Suppressor macrophage treated with lipopolysaccharide for 1 hour (primary cell): ENCODE measurements around the gene JOSD1.

Source experiments
- DNase-seq, 3 donors: peaks; one replicate each; pipeline ENCODE4 v3.0.0-alpha.2; 2020 to 2022

Gene JOSD1

GRCh38 chr22:38732251-38732815 lies 31.6 kb upstream of the JOSD1 start:
- no peak for DNase-seq

- no peak for DNase-seq
These were observed 31.0 kb upstream of the JOSD1 start for GRCh38 chr22:38731703-38732161.

- DNase-seq = no peak
These were observed 29.7 kb upstream of the JOSD1 start for GRCh38 chr22:38730411-38730871.

DNA sequence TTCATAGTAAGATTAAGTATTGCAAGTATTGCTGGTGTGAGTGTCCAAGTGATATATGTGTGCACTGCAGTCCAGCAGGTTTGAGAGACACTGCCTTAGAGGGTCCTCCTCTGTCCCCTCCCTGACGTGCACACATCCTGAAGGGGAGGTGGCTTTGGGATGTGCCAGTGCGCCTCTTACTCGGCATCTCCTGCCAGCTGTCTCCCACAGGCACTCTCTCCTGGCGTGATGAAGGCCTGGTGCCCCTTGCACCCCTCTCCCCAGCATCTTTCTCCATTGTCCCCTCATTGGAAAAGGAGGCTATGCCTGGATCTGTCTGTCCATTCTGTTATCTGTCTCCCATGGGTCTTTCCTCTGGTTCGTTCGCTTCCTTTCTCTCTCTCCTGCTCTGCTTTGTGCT lies 29.2 kb upstream of the JOSD1 start:
- DNase-seq = no peak

DNA sequence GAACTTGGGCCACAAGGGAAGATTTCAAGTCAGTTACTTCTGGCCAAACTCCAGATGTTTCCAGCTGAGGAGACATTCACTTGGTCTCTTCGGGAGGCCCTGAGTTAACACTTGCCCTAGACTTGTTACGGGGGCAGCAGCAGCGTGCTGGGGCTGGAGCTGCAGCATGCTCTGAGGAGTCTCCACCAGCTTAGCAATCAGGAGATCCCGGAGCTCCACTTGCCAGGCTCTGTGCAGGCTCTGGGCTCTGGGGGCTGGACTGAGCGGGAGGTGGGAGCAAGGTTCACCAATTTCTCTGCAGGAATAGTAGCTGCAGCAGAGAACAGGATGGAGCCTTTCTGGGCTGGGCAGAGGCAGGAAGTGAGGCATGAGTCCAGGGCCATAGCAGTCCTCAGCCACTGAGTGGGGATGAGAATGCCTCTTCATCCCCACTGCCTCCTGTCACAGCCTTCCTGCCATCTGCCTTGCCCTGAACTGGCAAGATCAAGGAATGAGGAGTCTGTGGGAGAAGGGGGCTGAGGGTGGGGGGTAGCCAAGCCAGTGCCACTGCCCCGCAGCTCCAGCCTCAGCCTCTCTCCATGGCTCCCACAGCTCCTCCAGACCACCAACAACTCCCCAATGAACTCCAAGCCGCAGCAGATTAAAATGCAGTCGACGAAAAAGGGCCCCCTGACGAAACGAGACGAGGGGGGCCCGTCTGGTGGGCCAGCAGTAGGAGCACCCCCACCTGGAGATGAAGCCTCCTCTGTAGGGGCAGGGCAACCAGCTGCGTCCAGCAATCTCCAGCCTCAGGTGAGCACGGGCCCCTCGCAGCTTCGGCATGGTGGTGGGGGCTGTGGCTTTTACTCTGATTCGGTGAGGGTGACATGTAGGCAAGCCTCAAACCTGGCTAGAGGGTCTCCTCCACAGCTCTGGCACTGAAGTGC lies 28.4 kb upstream of the JOSD1 start:
- DNase-seq = no peak

GRCh38 chr22:38727530-38728451 lies 27.0 kb upstream of the JOSD1 start:
- DNase-seq = no peak

DNA sequence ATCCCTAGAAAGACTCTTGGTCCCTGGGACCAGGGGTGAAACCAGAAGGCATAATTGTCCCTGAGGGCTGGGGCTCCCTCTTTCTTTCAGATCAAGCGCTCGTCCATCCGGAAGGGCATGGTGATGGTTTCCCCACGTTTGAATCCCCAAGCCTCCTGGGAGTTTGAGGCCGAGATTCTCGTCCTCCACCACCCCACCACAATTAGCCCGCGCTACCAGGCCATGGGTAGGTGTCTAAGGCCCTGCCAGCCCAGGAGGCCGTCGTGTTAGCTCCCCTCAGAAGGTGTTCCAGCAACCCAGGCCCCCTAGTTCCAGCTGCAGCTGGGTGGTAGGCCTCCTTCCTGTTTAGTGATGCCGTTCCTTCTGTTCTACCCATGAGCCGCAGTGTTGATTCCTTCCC lies 26.4 kb upstream of the JOSD1 start:
- no peak for DNase-seq

DNA sequence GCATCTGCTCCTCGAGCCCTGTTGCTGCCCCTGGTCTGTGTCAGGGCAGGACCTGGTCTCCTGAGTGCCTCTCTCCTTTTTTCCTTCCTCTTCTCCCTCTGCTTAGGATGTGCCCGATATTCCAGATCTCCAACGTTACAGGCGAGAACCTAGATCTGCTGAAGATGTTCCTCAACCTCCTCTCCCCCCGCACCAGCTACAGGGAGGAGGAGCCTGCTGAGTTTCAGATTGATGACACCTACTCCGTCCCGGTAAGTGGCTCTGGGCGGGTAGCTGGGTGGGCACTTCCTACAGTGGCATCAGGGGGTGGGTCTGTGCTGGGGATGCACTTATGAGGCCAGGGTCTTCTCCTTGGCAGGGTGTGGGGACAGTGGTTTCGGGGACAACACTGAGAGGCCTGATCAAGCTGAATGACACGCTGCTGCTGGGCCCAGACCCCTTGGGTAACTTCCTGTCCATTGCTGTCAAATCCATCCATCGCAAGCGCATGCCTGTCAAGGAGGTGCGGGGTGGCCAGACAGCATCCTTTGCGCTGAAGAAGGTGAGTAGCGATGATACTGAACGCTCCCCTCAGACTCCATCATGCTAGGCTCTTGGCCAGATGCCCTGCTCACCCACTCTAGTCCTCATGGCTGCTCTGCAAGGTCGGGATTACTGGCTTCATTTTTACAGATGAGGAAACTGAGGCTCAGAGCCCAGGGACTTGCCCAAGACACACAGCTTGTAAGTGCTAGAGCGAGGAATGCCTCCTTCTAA lies 25.3 kb upstream of the JOSD1 start:
- DNase-seq = no peak

DNA sequence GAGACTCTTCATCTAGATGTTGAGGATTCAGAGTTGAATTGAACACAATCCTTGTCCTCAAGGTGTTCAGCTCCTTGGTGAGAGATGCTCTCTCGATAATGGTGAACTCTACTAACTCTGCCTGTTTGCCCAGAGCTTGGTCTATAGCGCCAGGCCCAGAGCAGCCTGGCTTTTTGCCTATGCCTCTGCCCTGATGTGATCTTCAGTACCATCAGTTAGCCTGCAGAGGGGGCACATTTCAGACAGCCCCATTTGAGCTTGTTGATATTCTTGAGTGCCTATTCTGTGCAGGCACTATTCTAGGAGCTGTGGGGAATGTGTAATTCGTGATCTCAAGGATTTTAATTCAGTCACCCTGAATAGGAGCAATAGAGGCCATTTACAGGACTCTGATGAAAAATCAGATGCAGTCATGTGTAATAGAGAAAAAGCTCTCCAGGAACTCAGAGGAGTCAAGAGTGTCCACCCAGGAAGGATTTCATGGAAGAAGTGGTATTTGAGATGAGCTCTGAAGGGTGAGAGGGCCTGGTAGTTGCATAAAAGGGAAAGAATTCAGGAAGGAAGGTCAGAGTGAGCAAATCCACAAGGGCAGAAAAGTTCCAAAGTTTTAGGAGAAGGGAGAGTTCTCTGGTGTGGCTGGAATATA lies 24.3 kb upstream of the JOSD1 start:
- peak; percentile 46 to 61 (median 49) for DNase-seq

- DNase-seq = no peak
These were observed 23.4 kb upstream of the JOSD1 start for GRCh38 chr22:38724176-38724575.

DNA sequence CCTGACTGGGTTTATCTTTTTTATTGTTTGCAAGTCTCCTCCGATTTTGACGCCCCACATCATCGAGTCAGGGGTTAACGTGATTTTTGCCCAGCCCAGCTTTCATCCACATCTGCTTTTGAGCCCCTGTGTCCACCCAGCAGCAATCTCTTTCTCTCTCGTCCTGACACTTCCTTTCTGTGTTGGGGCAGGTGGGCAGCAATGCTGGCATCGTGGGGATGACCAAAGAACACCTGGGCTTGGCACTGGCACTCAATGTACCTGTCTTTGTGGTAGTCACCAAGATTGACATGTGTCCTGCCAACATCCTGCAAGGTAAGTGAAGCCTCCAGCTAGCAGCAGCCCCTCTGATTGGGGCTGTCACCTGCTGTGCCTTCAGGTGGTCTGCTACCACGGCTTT lies 20.8 kb upstream of the JOSD1 start:
- no peak for DNase-seq

- DNase-seq = no peak
These were observed 19.6 kb upstream of the JOSD1 start for GRCh38 chr22:38720350-38720749.

DNA sequence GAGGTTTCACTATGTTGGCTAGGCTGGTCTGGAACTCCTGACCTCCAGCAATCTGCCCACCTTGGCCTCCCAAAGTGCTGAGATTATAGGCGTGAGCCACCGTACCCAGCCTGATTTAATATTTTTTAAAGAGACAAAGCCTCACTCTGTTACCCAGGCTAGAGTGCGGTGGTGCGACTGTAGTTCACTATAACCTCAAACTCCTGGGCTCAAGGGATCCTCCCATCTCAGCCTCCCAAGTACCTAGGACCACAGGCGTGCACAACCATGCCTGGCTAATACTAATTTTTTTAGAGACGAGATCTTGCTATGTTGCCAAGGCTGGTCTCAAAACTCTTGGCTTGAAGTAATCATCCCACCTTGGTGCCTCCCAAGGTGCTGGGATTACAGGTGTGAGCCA lies 18.5 kb upstream of the JOSD1 start:
- DNase-seq = no peak

DNA sequence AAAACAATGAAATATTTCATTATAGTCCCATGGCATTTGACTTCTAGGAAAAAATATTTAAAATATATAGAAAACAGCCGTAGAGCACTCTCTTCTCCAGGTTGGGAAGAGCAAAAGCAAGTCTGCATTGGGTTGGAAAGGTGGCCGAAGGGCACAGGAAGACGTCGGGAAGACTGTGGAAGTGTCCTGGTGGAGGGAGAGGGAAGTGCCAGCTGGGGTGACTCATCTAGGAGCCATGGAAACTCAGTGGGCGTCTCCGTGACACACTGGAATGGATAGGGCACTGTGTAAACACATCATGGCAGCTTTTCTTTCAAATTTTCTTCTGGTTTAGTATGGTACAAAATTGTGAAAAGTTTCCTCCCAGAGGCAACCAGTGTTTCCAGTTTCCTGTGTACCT lies 17.7 kb upstream of the JOSD1 start:
- DNase-seq = peak; percentile 76 to 80 (median 79)

- DNase-seq = no peak
These were observed 16.5 kb upstream of the JOSD1 start for GRCh38 chr22:38717244-38717643.

DNA sequence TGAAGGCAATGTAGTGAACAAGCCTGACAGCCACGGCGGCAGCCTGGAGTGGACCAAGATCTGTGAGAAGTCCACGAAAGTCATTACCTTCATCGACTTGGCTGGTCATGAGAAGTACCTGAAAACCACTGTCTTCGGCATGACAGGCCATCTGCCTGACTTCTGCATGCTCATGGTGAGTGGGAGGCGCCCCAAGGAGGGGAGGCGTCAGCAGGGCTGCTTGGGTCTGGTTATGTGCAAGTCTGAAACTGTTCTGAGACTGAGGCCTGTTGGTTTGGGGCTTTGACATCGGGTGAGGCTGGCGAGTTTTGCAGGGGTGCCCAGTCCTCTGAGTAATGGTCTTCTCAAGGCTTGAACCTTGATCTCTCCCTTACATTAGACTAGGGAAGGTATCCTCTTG lies 16.1 kb upstream of the JOSD1 start:
- no peak for DNase-seq

DNA sequence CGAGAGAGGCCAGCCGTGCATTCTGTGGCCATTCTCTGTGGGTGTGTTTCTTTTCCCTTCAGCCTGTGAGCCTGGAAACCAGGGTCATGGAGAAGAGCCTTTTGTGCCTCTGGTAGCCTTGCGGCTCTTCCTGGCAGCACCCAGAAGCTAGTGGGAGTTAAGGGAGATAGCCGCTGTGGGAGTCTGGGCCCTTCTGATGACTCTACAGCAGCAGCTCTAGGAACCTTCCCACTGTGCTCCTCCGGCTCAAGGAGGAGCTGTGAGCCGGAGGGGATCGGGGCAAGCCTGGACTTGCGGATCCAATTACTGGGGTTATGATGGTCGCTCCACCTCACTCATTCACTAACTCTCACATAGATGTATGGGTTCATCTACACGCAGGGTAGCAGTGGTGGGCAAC lies 15.5 kb upstream of the JOSD1 start:
- no peak for DNase-seq

- no peak for DNase-seq
These were observed 15.1 kb upstream of the JOSD1 start for GRCh38 chr22:38715852-38716251.

- peak; percentile 20 to 30 (median 25) for DNase-seq
These were observed 14.5 kb upstream of the JOSD1 start for GRCh38 chr22:38715176-38715764.

- no peak for DNase-seq
These were observed 13.2 kb upstream of the JOSD1 start for GRCh38 chr22:38713921-38714320.

GRCh38 chr22:38712486-38713207 lies 11.9 kb upstream of the JOSD1 start:
- no peak for DNase-seq
